Activated naive CD8-positive, alpha-beta T cell treated with anti-CD3 and anti-CD28 coated beads, Interleukin-2, amount 50 U/mL, for 16 hours (primary cell): Measurements from ENCODE around the gene PSMB4.
"Not testable (repeated sequence)": the region's sequence is repeated elsewhere in the genome, so short reads cannot be mapped to it uniquely, and the experiment has no call there.

Source experiments
- DNase-seq: peaks from one replicate; pipeline ENCODE4 v3.0.0-alpha.2; 2020; ENCODE audit warnings: low read depth, low spot score

The PSMB4 gene

DNA sequence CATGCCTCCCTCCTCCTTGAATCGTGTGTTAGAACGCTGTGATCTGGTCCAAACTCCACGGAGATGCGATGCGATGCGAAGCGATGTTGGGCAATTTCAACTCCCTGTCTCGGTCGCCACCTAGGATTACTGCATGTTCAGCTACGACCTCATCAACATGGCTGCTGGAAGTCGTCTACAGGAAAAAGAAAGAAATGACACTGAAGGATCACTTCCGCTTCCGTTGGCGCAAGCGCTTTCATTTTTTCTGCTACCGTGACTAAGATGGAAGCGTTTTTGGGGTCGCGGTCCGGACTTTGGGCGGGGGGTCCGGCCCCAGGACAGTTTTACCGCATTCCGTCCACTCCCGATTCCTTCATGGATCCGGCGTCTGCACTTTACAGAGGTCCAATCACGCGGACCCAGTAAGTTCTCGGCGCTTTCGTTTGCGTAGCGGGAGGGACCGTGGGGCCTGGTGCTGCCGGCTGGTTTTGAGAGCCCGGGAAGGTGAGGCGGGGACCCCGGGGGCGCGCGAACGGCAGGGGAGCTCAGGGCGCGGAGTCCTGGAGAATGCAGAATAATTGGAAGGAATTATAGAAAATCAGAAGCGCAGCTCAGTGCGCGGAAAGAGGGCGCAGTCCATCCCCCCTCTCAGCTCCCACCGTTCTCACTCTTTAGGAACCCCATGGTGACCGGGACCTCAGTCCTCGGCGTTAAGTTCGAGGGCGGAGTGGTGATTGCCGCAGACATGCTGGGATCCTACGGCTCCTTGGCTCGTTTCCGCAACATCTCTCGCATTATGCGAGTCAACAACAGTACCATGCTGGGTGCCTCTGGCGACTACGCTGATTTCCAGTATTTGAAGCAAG lies at the start of gene PSMB4:
PSMB4 (plus strand) TSS at position 250 of the 848 bp plus-strand sequence; CDS start at position 265, 15 bp downstream.
- DNase-seq, result peak; percentile 55

GRCh38 chr1:151350323-151350722 lies 49.0 kb upstream of the PSMB4 start:
- DNase-seq, result not testable (repeated sequence)

DNA sequence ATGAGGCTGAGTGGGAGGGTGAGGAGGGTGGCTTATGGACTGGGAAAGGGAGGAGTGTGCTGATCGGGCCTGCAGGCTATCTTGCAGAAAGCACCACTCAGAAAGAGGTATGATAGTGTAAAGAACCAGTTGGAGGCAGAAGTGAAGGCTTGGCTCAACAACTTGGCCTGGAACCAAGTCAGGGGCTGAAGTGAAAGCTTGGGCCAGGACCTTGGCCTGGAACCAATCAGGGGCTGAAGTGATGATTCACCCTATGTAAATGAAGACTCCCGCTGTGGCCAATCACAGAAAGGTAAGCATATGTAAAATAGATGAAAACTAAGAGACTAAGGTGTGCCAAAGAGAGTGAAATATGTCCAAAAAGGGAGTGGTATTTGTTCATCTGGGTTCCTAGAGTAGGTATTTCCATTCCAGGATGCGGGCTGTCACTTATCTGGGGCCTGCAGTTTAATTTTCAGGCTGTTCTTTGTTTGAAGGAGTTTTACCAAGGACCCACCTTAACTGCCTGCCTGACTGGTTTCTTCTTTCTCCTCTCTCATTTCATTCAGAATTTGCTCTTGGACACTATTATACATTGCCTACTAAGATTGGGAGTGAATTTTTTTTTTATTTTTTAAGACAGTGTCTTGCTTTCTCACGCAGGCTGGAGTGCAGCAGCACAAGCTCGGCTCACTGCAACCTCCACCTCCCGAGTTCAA lies 47.2 kb upstream of the PSMB4 start:
- DNase-seq, result no peak

DNA sequence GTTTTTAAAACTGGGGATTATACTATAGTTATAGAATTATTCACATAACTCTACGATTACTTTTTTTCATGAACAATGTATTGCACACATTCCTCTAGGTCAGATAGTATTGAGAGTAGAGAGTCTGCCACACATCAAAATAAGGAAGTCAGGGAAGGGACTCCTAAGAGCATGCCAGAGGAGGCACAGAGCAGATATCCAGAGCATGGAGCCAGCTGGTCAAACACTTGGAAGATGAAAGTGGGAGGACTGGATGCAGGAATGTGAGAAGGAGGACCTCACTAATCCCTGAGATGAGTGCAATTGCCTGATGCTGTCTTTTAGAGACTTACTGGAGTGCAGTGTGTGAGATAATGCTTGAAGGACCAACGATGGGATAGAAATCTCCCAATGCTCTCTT lies 42.7 kb upstream of the PSMB4 start:
- no peak for DNase-seq

DNA sequence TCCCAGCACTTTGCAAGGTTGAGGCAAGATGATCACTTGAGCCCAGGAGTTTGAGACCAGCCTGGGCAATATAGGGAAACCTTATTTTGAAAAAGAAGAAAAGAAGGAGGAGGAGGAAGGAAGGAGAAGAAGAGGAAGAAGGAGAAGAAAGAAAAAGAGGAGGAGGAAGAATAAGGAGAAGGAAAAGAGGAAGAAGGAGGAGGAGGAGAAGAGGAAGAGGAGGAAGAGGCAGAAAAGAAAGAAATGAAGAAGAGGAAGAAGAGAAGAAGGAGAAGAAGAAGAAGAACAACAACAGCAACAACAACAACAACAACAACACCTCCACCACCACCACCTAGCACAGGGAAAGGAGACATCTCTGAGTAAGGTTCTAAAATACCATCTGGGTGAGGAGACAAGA lies 37.5 kb upstream of the PSMB4 start:
- DNase-seq, result no peak

- no peak for DNase-seq
Measured at GRCh38 chr1:151362308-151363155, 36.8 kb upstream of the PSMB4 start.

- DNase-seq, result no peak
Measured at GRCh38 chr1:151364996-151365395, 34.4 kb upstream of the PSMB4 start.

DNA sequence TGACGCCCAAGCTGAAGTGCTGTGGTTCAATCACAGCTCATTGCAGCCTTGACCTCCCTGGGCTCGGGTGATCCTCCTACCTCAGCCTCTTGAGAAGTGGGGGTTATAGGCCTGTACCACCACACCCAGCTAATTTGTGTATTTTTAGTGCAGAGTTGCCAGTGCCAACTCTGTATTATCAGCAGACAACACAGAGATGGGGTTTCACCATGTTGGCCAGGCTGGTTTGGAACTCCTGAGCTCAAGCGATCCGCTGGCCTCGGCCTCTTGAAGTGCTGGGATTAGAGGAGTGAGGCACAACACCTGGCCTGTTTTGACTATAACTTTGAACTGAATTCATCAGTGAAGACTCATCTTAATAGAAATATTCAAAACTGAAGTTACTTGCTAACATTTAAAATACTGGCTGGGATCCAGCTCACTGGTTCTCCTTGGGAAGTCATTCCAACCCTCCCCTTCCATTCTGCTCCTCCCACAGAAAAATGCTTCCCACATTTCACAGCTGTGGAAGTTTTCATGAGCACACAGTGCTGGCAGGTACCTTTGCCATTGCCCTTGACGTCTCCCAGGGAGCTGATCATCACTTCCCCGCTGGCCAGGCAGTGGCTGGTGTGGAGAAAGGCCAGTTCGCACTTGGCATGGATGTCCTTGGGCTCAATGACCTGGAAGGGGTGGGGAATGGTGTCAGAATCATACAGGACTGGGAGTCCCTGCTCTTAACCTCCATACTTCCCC lies 31.5 kb upstream of the PSMB4 start:
- DNase-seq, result no peak

DNA sequence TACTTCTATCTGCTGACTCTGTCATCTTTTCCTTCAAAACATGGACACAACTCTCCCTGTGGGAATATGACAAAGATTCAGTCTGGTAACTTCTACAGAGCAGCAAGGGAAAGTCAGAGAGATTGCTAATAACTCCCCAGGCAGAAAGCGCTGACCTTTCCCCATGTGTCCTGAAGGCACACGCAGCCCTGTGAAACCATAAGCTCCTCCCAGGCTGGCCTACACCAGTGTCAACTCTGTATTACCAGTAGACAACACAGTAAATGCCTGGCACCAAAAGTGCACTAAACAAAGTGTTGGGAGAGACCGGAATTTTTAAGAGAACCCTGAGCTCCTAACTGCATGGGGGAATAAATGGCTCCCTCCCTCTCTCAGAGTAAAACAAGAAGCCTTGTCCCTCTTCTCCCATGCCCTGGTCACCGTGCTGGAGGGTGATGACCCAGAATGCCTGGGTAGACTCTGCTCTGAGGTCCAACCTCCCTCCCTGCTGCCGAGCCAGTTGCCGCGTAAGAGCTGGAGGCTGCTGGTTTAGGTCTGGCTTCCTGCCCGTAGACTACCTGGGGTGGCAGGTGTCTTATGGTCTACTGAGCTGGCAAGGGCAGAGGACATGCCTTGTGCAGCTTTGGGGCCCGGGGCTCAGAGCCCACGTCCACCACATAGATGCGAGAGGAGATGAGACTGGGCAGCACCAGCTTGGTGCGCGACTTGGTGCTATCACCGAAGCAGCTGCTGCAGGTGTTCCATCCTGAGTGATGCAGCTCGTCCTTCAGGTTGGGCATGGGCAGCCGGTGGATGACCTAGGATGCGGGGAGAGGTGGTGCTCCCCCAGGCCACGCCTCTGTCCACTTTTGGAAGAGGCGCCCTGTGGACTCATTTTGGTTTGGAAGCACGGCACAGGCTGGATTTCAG lies 30.7 kb upstream of the PSMB4 start:
- no peak for DNase-seq

DNA sequence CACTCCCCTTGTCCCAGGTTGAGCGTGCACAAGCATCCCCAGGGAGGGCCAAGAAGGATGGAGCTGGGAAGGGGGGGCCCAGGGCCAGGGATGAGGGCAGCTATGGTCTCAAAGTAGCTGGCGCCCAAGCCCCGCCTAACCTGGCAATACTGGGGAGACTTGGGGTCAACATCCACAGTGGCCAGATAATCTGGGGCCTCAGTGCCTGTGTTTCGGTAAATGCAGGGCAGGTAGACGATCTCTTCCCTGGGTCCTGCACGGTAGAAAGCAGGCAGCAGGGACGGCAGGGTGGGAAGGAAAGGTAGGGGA lies 30.1 kb upstream of the PSMB4 start:
- no peak for DNase-seq

GRCh38 chr1:151369621-151370048 lies 29.7 kb upstream of the PSMB4 start:
- no peak for DNase-seq

- no peak for DNase-seq
Measured at GRCh38 chr1:151370211-151370911, 29.0 kb upstream of the PSMB4 start.

DNA sequence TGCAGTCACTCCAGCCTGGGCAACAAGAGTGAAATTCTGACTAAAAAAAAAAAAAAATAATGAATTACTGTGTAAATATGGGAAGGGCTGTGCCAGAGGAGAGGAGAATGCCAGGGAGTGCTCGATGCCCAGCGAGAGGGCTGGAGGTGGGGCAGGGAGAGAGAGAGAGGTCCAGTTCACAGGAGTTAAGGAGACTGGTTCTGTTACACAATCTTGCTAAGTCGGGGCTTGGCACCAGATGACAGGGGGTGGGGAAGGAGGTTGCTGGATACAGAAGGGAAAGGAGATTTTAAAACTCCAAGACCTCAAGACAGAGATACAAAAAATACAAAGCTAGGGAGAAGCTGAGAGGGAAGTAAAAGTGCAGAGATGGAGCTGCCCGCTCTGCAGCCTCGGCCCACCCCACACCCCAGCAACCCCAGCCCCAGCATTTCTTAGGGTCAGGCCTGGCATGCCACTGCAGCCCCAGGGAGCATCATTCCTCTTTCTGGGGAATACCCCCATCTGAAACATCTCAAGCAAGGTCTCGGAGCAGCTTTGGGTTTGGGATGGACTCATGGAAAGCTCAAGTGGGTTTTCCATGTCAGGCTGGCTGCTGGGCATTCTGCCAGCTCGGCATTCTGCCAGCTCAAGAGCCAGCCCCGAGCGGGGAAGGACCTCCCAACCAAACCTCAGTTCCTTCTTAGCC lies 27.9 kb upstream of the PSMB4 start:
- DNase-seq, result no peak

DNA sequence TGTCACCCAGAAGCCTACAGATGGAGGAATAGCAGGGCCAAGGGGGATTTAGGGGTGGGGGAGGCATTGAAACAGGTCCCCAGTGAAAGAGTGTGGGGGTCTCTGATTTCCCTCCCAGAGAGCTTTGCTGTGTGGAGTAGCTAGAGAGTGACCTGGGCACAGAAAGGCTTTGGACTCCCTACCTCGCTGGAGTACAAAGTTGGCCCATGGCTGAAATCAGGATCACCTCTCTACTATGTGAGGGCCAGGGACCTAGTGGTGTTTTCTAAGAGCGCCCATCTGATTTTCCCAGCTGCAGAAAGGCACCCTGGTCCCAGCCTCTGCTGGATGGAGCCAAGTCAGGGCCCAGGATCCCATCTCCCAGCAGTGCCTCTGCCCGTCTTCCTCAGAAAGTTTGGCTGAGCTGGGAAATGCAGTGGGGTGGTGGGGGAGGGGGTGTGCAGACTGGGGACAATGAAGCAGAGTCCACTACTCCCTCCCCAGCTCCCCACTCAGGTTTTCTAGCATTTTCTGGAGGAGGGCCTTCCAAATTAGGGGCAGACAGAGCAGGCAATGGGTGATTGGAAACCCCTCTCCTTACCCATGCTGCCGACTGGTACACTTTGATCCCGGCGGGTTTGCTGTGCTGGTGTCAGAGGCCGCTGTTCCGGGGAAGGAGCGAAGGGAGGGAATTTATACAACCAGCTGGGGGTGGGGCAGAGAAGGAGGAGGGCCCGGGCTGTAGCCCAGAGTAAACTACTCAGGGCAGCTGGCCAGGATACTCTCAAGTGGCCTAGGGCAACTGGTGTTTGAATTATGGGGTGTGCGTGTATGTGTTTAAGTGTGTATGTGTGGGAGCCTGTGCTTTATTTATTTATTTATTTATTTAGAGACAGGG lies 27.1 kb upstream of the PSMB4 start, which contains the start of gene SELENBP1:
SELENBP1 (minus strand) TSS at position 648 of the 877 bp plus-strand sequence; CDS start at position 584, 64 bp downstream.
- DNase-seq, result no peak

DNA sequence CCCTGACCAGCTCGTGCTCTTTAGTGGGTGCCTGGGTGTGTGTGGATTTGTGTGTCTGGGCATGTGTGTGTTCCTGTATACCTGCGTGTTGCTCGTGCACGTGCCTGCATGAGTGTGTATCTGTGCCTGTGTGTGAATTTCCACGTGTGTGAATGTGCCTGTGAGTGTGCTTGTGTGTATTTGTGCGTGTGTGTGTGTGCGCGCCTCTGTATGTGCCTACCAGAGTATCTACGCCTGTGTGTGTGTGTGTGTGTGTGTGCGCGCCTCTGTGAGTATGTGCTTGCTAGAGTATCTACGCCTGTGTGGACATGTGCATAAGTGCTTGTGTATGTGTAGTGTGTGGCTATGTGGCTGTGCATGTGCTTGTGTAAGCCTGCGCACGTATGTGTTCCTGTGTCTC lies 26.2 kb upstream of the PSMB4 start:
- DNase-seq, result no peak

DNA sequence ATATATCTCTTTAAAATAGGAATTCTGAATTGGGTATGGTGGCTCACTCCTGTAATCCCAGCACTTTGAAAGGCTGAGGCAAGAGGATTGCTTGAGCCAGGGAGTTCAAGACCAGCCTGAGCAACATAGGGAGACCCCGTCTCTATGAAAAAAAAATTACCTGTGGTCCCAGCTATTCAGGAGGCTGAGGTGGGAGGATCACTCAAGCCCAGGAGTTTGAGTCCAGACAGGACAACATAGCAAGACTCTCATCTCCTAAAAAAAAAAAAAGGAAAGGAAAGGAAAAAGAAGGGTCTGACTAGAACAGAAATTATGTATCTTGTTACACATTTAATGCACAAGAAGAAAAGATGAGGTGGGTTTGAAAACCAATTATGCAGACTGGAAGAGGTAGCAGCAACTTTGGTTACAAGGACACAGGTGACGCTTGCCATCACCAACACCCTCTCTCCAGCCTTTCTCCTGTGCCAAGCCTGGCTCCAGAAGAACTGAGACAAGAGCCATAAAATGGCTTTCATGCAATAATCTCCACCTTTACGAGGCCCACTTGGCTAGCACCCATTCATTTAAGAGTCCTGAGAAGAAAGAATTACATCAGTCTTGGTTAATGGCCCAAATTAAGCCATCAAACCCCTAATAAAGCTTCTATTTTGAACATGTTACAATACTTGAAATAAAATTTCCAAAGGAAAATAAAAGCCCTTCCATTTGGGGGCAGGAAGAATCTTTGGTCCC lies 22.1 kb upstream of the PSMB4 start:
- no peak for DNase-seq

GRCh38 chr1:151384584-151384983 lies 14.8 kb upstream of the PSMB4 start:
- DNase-seq, result no peak
